A673 (cell line): ENCODE measurements around the gene CRLF2. TPM values are rescaled to one million over a fixed set of nuclear protein-coding genes. Genes with fewer than 3 reads are reported as not detected.
"Not testable (repeated sequence)": the region's sequence is repeated elsewhere in the genome, so short reads cannot be mapped to it uniquely, and the experiment has no call there.

Source experiments
- Bru-seq: library from RNA; stranded (reverse); fragments of 400-500 nt; gene quantifications from one replicate; lab custom pipeline; 2021; lab: Mats Ljungman, UMichigan
- BruChase-seq, 2 experiments: library from RNA; stranded (reverse); fragments of 400-500 nt; gene quantifications; one replicate each; lab custom pipeline; 2021; lab: Mats Ljungman, UMichigan
- BruUV-seq: library from RNA; stranded (reverse); fragments of 400-500 nt; replicated peaks from 2 replicates; lab custom pipeline; 2021; lab: Mats Ljungman, UMichigan
- CTCF ChIA-PET: fragments of 300-600 bp; sonication (Branson Sonifier 250); formaldehyde crosslinking; loops from one replicate; lab custom pipeline; 2022; ENCODE audit warnings: antibody characterized with exemption; lab: Charles Lee
- POLR2A ChIA-PET: fragments of 300-600 bp; sonication (Branson Sonifier 250); formaldehyde crosslinking; loops from one replicate; lab custom pipeline; 2022; ENCODE audit warnings: antibody characterized with exemption; ENCODE audit not compliant: low non-redundant PET; lab: Charles Lee
- DNase-seq: peaks from one replicate; pipeline ENCODE4 v3.0.0-alpha.2; 2015; ENCODE audit warnings: low spot score
- H3K27ac ChIP-seq: fragments of 200-600 bp; sonication (generic); 2 replicates; pipeline ENCODE4 v1.5.1; 2016; ENCODE audit warnings: mixed run types, low read depth, mild to moderate bottlenecking, mixed read lengths, antibody characterized with exemption, low read length; ENCODE audit not compliant: poor library complexity, severe bottlenecking
- H3K27me3 ChIP-seq: fragments of 200-600 bp; sonication (generic); replicated peaks from 2 replicates; pipeline ENCODE4 v1.6.1; 2017; ENCODE audit warnings: mixed run types, low read depth, mild to moderate bottlenecking, mixed read lengths, antibody characterized with exemption, low read length; ENCODE audit not compliant: insufficient read depth, poor library complexity
- H3K36me3 ChIP-seq: fragments of 200-600 bp; sonication (generic); 2 replicates; pipeline ENCODE4 v1.6.1; 2016; ENCODE audit warnings: mixed run types, mild to moderate bottlenecking, mixed read lengths, antibody characterized with exemption, low read length; ENCODE audit not compliant: insufficient read depth, poor library complexity, severe bottlenecking
- H3K4me1 ChIP-seq: fragments of 200-600 bp; sonication (generic); 2 replicates; pipeline ENCODE4 v1.6.1; 2017; ENCODE audit warnings: mixed run types, mild to moderate bottlenecking, mixed read lengths, antibody characterized with exemption, low read length; ENCODE audit not compliant: insufficient read depth, poor library complexity, severe bottlenecking
- H3K4me3 ChIP-seq: fragments of 200-600 bp; sonication (generic); 2 replicates; pipeline ENCODE4 v1.5.1; 2016; ENCODE audit warnings: low read depth, mixed run types, mild to moderate bottlenecking, mixed read lengths, low read length; ENCODE audit not compliant: poor library complexity, severe bottlenecking
- H3K9me3 ChIP-seq: fragments of 200-600 bp; sonication (generic); 2 replicates; pipeline ENCODE4 v1.6.1; 2016; ENCODE audit warnings: mixed run types, low read depth, mild to moderate bottlenecking, mixed read lengths, antibody characterized with exemption, low read length; ENCODE audit not compliant: poor library complexity, severe bottlenecking
- EZH2 ChIP-seq: fragments of 200-600 bp; sonication (generic); IDR thresholded peaks from 2 replicates; pipeline ENCODE4 v1.6.1; 2017; ENCODE audit warnings: borderline replicate concordance, low read depth, mild to moderate bottlenecking, mixed read lengths, antibody characterized with exemption, low read length; ENCODE audit not compliant: poor library complexity, severe bottlenecking
- intact Hi-C: fragments of 100-400 bp; cut with micrococcal nuclease; formaldehyde crosslinking; loops from one replicate; pipeline ENCODE4 v1.10.0; 2022; ENCODE audit not compliant: unreplicated experiment
- long read RNA-seq: library from polyadenylated mRNA; stranded (forward); transcript quantifications from one replicate; pipeline ENCODE4 v2.0.0, GENCODE V29; 2022
- total RNA-seq: library from RNA; stranded (reverse); gene quantifications from 2 replicates; pipeline ENCODE4 v1.2.3, GENCODE V29; 2021
- TF ChIP-seq, protein P1 (sequence below): fragments of 300-800, 200-600 bp; sonication (generic); conservative IDR thresholded peaks from 2 replicates; pipeline ENCODE4 v1.5.1; 2017; ENCODE audit warnings: low read depth, mild to moderate bottlenecking, antibody characterized with exemption, low read length, moderate library complexity, mixed read lengths

CRLF2 gene, protein sequence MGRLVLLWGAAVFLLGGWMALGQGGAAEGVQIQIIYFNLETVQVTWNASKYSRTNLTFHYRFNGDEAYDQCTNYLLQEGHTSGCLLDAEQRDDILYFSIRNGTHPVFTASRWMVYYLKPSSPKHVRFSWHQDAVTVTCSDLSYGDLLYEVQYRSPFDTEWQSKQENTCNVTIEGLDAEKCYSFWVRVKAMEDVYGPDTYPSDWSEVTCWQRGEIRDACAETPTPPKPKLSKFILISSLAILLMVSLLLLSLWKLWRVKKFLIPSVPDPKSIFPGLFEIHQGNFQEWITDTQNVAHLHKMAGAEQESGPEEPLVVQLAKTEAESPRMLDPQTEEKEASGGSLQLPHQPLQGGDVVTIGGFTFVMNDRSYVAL
- total RNA-seq (not detected in 2 replicates), Bru-seq, nascent RNA (percentile 4 among the genes with signal in this experiment), BruChase-seq, experiment 1, labeled RNA remaining after a 2-hour chase (not detected), BruChase-seq, experiment 2, labeled RNA remaining after a 6-hour chase (percentile 2 among the genes with signal in this experiment)
- long read RNA-seq, result 0 reads

GRCh38 chrX:1212532-1212931, at the start of gene CRLF2:
TSS of gene CRLF2 (minus strand) at chrX:1212649. CDS start at chrX:1212634, 15 bp downstream.
- TF ChIP-seq, protein P1, sequence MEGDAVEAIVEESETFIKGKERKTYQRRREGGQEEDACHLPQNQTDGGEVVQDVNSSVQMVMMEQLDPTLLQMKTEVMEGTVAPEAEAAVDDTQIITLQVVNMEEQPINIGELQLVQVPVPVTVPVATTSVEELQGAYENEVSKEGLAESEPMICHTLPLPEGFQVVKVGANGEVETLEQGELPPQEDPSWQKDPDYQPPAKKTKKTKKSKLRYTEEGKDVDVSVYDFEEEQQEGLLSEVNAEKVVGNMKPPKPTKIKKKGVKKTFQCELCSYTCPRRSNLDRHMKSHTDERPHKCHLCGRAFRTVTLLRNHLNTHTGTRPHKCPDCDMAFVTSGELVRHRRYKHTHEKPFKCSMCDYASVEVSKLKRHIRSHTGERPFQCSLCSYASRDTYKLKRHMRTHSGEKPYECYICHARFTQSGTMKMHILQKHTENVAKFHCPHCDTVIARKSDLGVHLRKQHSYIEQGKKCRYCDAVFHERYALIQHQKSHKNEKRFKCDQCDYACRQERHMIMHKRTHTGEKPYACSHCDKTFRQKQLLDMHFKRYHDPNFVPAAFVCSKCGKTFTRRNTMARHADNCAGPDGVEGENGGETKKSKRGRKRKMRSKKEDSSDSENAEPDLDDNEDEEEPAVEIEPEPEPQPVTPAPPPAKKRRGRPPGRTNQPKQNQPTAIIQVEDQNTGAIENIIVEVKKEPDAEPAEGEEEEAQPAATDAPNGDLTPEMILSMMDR, result no peak
- TF ChIP-seq EZH2, result no peak
- no peak within 1 kb of the TSS for H3K4me3 ChIP-seq
- POLR2A ChIA-PET, result no interaction called here
- no peaks in the 10 kb centered on the region for H3K4me1 ChIP-seq
- H3K27me3 ChIP-seq, result no peaks in the 10 kb centered on the region
- no peaks in the 10 kb centered on the region for H3K36me3 ChIP-seq
- H3K27ac ChIP-seq, result no peak within 1 kb of the TSS
- intact Hi-C loops, result no loop called here
- H3K9me3 ChIP-seq, result no peaks in the 10 kb centered on the region
- CTCF ChIA-PET, result no interaction called here
- DNase-seq, result peak; percentile 5
- BruUV-seq, result no TSS peak

DNA sequence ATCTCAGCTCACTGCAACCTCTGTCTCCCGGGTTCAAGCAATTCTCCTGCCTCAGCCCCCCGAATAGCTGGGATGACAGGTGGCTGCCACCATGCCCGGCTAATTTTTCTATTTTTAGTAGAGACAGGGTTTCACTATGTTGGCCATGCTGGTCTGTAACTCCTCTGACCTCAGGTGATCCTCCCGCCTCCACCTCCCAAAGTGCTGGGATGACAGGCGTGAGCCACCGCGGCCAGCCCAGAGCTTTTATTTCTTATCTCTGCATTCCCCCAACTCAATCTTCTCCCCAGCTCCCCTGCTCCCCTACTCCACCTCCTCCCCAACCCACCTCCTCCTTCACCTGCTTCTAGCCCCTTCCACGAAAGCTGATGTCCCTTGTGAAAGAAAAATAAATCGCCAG, 49.3 kb upstream of the CRLF2 start:
- H3K27me3 ChIP-seq, POLR2A ChIA-PET, CTCF ChIA-PET, BruUV-seq, H3K4me3 ChIP-seq, H3K4me1 ChIP-seq, H3K27ac ChIP-seq, H3K9me3 ChIP-seq, H3K36me3 ChIP-seq, DNase-seq, intact Hi-C loops: not testable (repeated sequence)

GRCh38 chrX:1261285-1261684, 48.8 kb upstream of the CRLF2 start:
- BruUV-seq, result no TSS peak
- POLR2A ChIA-PET, result no interaction called here
- no peaks in the 10 kb centered on the region for H3K27me3 ChIP-seq

More at GRCh38 chrX:1261285-1261684, 48.8 kb upstream of the CRLF2 start:
- no peak for DNase-seq
- CTCF ChIA-PET, result no interaction called here
- TF ChIP-seq EZH2, result no peak
- TF ChIP-seq, protein P1, result no peak
- H3K4me3 ChIP-seq, result no peak overlapping the region
- no peaks in the 10 kb centered on the region for H3K4me1 ChIP-seq
- no peaks in the 10 kb centered on the region for H3K9me3 ChIP-seq
- no peaks in the 10 kb centered on the region for H3K36me3 ChIP-seq
- intact Hi-C loops, result no loop called here
- H3K27ac ChIP-seq, result no peak overlapping the region
